Mammary epithelial cell (primary cell): ENCODE data around the gene FBXW4.

Experiments
- CTCF ChIP-seq, 2 donors: IDR thresholded peaks in 1 of 2; conservative IDR thresholded peaks in 1 of 2; 2 replicates each; pipeline ENCODE4 v1.5.1; 2011 to 2012; ENCODE audit warnings: inconsistent platforms in 2 of 2, low read length in 2 of 2, mild to moderate bottlenecking in 2 of 2, control low read depth in 1 of 2, low read depth in 1 of 2; ENCODE audit not compliant: insufficient read depth in 1 of 2; ENCODE audit errors: extremely low read depth in 1 of 2
- EZH2 ChIP-seq: IDR thresholded peaks from 2 replicates; pipeline ENCODE4 v1.6.1; 2012; ENCODE audit warnings: low read length, inconsistent platforms, borderline replicate concordance

DNA sequence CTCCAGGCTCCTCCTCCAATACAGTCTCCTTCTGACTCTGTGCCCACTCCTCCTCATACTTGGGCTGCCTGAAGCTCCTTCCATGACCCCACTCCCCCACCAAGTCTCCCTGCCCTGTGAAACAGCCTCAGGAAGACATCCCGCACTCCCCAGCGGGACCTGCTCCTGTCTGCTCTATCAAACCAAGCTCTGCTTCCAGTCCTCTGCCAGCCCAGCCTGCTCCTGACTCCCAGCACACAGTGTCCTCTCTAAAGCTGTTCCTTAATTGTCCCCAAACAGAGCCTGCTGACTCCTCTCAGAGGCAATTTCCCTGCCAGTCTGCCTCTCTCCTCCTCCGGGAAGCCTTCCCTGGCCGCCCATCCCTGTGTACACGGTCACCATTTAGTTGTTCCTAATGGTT lies 116.8 kb downstream of the FBXW4 start:
- TF ChIP-seq CTCF (conservative IDR thresholded peaks at IDR 0.05 in 1 of 2, IDR thresholded peaks at IDR 0.05 in 1 of 2; ENCODE audit: extremely low read depth in 1 of 2, insufficient read depth in 1 of 2, low read depth in 1 of 2, low read length in 2 of 2), result no peak
- no peak for TF ChIP-seq EZH2
